Upper lobe of left lung (tissue), 6 donors: ENCODE results near the gene MACROD2. TPM values are rescaled to one million over a fixed set of nuclear protein-coding genes. Genes with fewer than 3 reads are reported as not detected.

ENCODE experiments used
- ATAC-seq, 2 donors: fragments of 200-7000 bp; cut with Tn5 transposase; one replicate each; pipeline ENCODE4 v1.9.1; 2022; ENCODE audit warnings: mild to moderate bottlenecking in 2 of 2, moderate library complexity in 2 of 2; ENCODE audit not compliant: low FRiP score in 2 of 2
- DNase-seq, 2 donors: peaks; one replicate each; pipeline ENCODE4 v3.0.0-alpha.2; 2019 to 2020
- H3K27ac ChIP-seq, 4 donors: fragments of 200-600 bp; sonication (generic); one replicate each; pipeline ENCODE4 v1.5.1; 2016 to 2019
- H3K27me3 ChIP-seq, 4 donors: fragments of 200-600 bp; sonication (generic); one replicate each; pipeline ENCODE4 v1.5.1; 2017 to 2019
- H3K36me3 ChIP-seq, 4 donors: fragments of 200-600 bp; sonication (generic); one replicate each; pipeline ENCODE4 v1.5.1; 2016 to 2019
- H3K4me1 ChIP-seq, 4 donors: fragments of 200-600 bp; sonication (generic); one replicate each; pipeline ENCODE4 v1.5.1; 2018 to 2019
- H3K4me3 ChIP-seq, 4 donors: fragments of 200-600 bp; sonication (generic); one replicate each; pipeline ENCODE4 v1.5.1; 2017 to 2019; ENCODE audit warnings: mild to moderate bottlenecking in 2 of 4, moderate library complexity in 1 of 4
- H3K9me3 ChIP-seq, 4 donors: fragments of 200-600 bp; sonication (generic); one replicate each; pipeline ENCODE4 v1.5.1; 2018 to 2019
- EP300 ChIP-seq, 4 donors: sonication (generic); formaldehyde crosslinking; IDR thresholded peaks; one replicate each; pipeline ENCODE4 v1.5.1; 2017; ENCODE audit warnings: antibody characterized with exemption in 4 of 4, control low read depth in 2 of 4
- POLR2A ChIP-seq, 4 donors: fragments of 450-650 bp; IDR thresholded peaks; one replicate each; pipeline ENCODE4 v1.5.1; 2016 to 2017; ENCODE audit warnings: antibody characterized with exemption in 4 of 4, mild to moderate bottlenecking in 2 of 4
- POLR2AphosphoS5 ChIP-seq, 2 donors: sonication (generic); formaldehyde crosslinking; IDR thresholded peaks; one replicate each; pipeline ENCODE4 v1.5.1; 2017; ENCODE audit warnings: antibody characterized with exemption in 2 of 2
- WGBS, 2 donors: methylation state at CpG; one replicate each; pipeline ENCODE4 v1.1.5; 2017 to 2018; 5-methylcytosine and 5-hydroxymethylcytosine counted together
- total RNA-seq, 6 donors: library from RNA; depleted of rRNA in 4 of 6; stranded (reverse); fragments of >200 nt in 4 of 6; gene quantifications; one replicate each; pipeline versions ENCODE4 v1.1.0 to v1.2.1, GENCODE V29; 2016 to 2021
- TF ChIP-seq, protein P1 (sequence below), 6 experiments: fragments of 450-650 bp in 4 of 6; fragments of 200-600 bp in 2 of 6; sonication (generic) in 2 of 6; IDR thresholded peaks; one replicate each; pipeline ENCODE4 v1.5.1; 2016 to 2019; ENCODE audit warnings: antibody characterized with exemption in 6 of 6
- donor health status: DM: no; HTN: no; CAD: no; lungs with moderate emphysema.
- donor health status: DM: no; HTN: yes; CAD: no; lungs with severe emphysema.

The MACROD2 gene
- total RNA-seq, 6 donors from 2014 or later, result 20.7 to 84.3 (median 36.3) TPM

- TF ChIP-seq, protein P1, sequence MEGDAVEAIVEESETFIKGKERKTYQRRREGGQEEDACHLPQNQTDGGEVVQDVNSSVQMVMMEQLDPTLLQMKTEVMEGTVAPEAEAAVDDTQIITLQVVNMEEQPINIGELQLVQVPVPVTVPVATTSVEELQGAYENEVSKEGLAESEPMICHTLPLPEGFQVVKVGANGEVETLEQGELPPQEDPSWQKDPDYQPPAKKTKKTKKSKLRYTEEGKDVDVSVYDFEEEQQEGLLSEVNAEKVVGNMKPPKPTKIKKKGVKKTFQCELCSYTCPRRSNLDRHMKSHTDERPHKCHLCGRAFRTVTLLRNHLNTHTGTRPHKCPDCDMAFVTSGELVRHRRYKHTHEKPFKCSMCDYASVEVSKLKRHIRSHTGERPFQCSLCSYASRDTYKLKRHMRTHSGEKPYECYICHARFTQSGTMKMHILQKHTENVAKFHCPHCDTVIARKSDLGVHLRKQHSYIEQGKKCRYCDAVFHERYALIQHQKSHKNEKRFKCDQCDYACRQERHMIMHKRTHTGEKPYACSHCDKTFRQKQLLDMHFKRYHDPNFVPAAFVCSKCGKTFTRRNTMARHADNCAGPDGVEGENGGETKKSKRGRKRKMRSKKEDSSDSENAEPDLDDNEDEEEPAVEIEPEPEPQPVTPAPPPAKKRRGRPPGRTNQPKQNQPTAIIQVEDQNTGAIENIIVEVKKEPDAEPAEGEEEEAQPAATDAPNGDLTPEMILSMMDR (IDR thresholded peaks at IDR 0.05), result no peak
- TF ChIP-seq POLR2A (IDR thresholded peaks at IDR 0.05), result no peak
- TF ChIP-seq EP300 (IDR thresholded peaks at IDR 0.05), result no peak
- no peak for TF ChIP-seq POLR2AphosphoS5 (IDR thresholded peaks at IDR 0.05)
- Histone ChIP-seq H3K4me3 (no peak overlapping the region), H3K27me3 (no peaks in the 10 kb centered on the region), H3K9me3 (no peaks in the 10 kb centered on the region), H3K4me1 (no peaks in the 10 kb centered on the region), H3K27ac (no peak overlapping the region), H3K36me3 (no peaks in the 10 kb centered on the region)
- ATAC-seq (no peak), DNase-seq (no peak)
- 73 to 86% methylated on average over 4 of the region's 4 CpGs for WGBS, 2 donors
Observed at GRCh38 chr20:14892782-14893181, 897.5 kb downstream of the MACROD2 start.

GRCh38 chr20:14896569-14896968 is 901.3 kb downstream of the MACROD2 start:
- no peaks in the 10 kb centered on the region for H3K27me3 ChIP-seq
- ATAC-seq (no peak), DNase-seq (no peak)
- H3K9me3 ChIP-seq, result no peaks in the 10 kb centered on the region
- TF ChIP-seq POLR2A (IDR thresholded peaks at IDR 0.05) (no peak), EP300 (IDR thresholded peaks at IDR 0.05) (no peak), POLR2AphosphoS5 (IDR thresholded peaks at IDR 0.05) (no peak)
- TF ChIP-seq, protein P1 (IDR thresholded peaks at IDR 0.05), result no peak
- H3K27ac ChIP-seq, result no peak overlapping the region
- no peaks in the 10 kb centered on the region for H3K36me3 ChIP-seq
- no peaks in the 10 kb centered on the region for H3K4me1 ChIP-seq
- no peak overlapping the region for H3K4me3 ChIP-seq

DNA sequence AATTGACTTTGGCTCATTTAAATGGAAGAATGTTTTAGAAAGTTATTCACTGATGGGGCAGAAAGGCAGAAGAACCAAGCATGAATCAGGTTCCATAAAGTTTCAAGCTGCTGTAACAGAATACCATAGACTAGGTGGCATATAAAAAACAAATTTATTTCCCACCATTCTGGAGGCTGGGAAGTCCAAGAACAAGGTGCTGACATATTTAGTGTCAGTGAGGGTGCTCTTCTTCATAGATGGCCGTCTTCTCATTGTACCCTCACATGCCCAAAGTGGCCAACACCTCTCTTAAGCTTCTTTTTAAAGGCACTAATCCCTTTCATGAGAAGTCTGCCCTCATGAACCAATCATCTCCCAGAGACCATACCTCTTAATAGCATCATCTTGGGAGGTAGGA is 902.3 kb downstream of the MACROD2 start:
- Histone ChIP-seq H3K4me1 (no peaks in the 10 kb centered on the region), H3K9me3 (no peaks in the 10 kb centered on the region), H3K27me3 (no peaks in the 10 kb centered on the region), H3K4me3 (no peak overlapping the region), H3K36me3 (no peaks in the 10 kb centered on the region), H3K27ac (no peak overlapping the region)
- WGBS, 2 donors, result 75 to 78% methylated on average over 1 of the region's 1 CpG
- TF ChIP-seq POLR2AphosphoS5 (IDR thresholded peaks at IDR 0.05), result no peak
- no peak for TF ChIP-seq POLR2A (IDR thresholded peaks at IDR 0.05)
- TF ChIP-seq, protein P1 (IDR thresholded peaks at IDR 0.05), result no peak
- TF ChIP-seq EP300 (IDR thresholded peaks at IDR 0.05), result no peak
- ATAC-seq (no peak), DNase-seq (no peak)

DNA sequence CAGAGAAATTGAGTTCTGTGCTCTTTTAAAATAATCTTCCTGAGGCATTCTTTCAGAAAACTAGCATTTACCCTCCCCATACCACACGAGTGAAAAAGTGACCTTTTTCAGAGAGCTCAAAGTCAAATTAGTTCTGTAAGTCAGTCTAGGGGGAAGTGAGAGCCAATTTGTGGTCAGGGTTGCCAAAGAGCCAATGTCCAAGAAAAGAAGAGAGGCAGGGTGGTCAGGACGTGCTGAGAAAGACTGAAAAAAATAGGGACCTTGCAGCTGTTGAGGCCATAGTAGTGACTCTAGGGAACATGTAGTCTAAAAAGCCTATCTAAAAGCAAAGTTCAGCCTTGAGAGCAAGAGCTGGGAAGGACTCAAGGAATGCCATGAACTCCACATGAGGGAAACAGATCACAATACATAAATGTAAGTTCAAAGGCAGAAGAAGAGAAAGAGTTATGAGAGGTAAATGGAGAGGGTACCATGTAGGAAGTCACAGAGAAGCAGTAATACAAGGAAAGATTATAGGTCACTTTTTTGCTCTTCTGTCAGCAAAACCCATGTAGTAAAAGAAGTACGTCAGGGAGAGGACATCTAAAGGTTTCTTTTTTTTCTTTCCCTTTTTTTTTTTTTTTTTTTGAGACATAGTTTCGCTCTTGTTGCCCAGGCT is 907.2 kb downstream of the MACROD2 start:
- H3K27me3 ChIP-seq, result no peaks in the 10 kb centered on the region
- H3K4me3 ChIP-seq, result no peak overlapping the region
- H3K27ac ChIP-seq, result no peak overlapping the region
- ATAC-seq (no peak), DNase-seq (no peak)
- 68 to 79% methylated on average over 4 of the region's 4 CpGs for WGBS, 2 donors
- no peaks in the 10 kb centered on the region for H3K36me3 ChIP-seq
- H3K4me1 ChIP-seq, result no peaks in the 10 kb centered on the region
- no peaks in the 10 kb centered on the region for H3K9me3 ChIP-seq
- TF ChIP-seq, protein P1 (IDR thresholded peaks at IDR 0.05), result no peak
- TF ChIP-seq POLR2AphosphoS5 (IDR thresholded peaks at IDR 0.05), result no peak
- TF ChIP-seq POLR2A (IDR thresholded peaks at IDR 0.05), result no peak
- no peak for TF ChIP-seq EP300 (IDR thresholded peaks at IDR 0.05)

DNA sequence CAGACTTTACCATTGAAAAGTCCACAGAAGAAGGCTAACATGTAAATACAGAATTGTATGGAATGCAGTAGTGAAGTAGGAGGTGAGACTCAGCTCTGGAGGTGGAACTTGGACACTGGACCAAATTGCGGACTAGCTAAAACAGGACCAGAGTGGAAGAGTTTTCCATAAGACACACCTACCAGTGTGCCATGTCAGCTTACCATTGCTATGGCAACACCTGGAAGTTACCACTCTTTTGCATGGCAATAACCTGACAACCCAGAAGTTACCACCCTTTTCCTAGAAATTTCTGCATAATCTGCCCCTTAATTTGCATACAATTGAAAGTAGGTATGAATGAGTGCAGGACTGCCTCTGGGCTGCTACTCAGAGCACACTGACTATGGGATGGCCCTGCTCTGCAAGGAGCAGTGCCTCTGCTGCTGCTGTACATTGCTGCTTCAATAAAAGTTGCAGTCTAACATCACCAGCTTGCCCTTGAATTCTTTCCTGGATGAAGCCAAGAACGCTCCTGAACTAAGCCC is 911.7 kb downstream of the MACROD2 start:
- WGBS, 2 donors, result 88 to 97% methylated on average over 2 of the region's 2 CpGs
- Histone ChIP-seq H3K27me3 (no peaks in the 10 kb centered on the region), H3K27ac (no peak overlapping the region), H3K4me1 (no peaks in the 10 kb centered on the region), H3K36me3 (no peaks in the 10 kb centered on the region), H3K9me3 (no peaks in the 10 kb centered on the region), H3K4me3 (no peak overlapping the region)
- DNase-seq (no peak), ATAC-seq (no peak)
- TF ChIP-seq POLR2AphosphoS5 (IDR thresholded peaks at IDR 0.05) (no peak), POLR2A (IDR thresholded peaks at IDR 0.05) (no peak), EP300 (IDR thresholded peaks at IDR 0.05) (no peak)
- TF ChIP-seq, protein P1 (IDR thresholded peaks at IDR 0.05), result no peak
